ENCODE results near the gene ITPK1.

Gene ITPK1

GRCh38 chr14:92968291-92969020 lies 147.3 kb downstream of the ITPK1 start:
- H3K9me3 ChIP-seq (ENCODE audit: control insufficient read depth, low read length) = no peaks in the 10 kb centered on the region
- no peak overlapping the region for H3K23ac ChIP-seq (ENCODE audit: low read length in 2 of 2)
- H3K4ac ChIP-seq (ENCODE audit: low read depth in 1 of 2, low read length in 2 of 2) = no peak overlapping the region
- no peak for DNase-seq
- no peak overlapping the region for H2BK120ac ChIP-seq (ENCODE audit: low read depth, low read length)
- H3K14ac ChIP-seq (ENCODE audit: low read length in 2 of 2) = no peak overlapping the region
- no peak overlapping the region for H3K9ac ChIP-seq (ENCODE audit: low read length)
- no peak overlapping the region for H3K27ac ChIP-seq (ENCODE audit: low read length, poor library complexity, severe bottlenecking)
- no peaks in the 10 kb centered on the region for H3K36me3 ChIP-seq (ENCODE audit: control insufficient read depth in 1 of 2, insufficient read depth in 2 of 2, low read depth in 1 of 2, low read length in 2 of 2)
- H2AFZ ChIP-seq (ENCODE audit: low read depth, low read length) = no peak overlapping the region
- no peak overlapping the region for H3K18ac ChIP-seq (ENCODE audit: low read depth in 1 of 2, low read length in 2 of 2)
- no peak overlapping the region for H2BK5ac ChIP-seq (ENCODE audit: low read depth, low read length, poor library complexity, severe bottlenecking)
- whole genome bisulfite sequencing = 89% methylated on average over 12 of the region's 14 CpGs
- H2BK15ac ChIP-seq (ENCODE audit: low read depth, poor library complexity, severe bottlenecking) = no peak overlapping the region
- no peaks in the 10 kb centered on the region for H3K27me3 ChIP-seq (ENCODE audit: control insufficient read depth in 1 of 2, insufficient read depth in 1 of 2, low read length in 2 of 2)
- no peak overlapping the region for H2BK12ac ChIP-seq (ENCODE audit: low read length in 2 of 2)
- no peak overlapping the region for H3K4me3 ChIP-seq (ENCODE audit: insufficient read depth in 1 of 2, low read depth in 1 of 2, low read length in 2 of 2)
- peaks cover 8% of the 10 kb centered on the region for H3K4me1 ChIP-seq (ENCODE audit: control insufficient read depth, insufficient read depth, low read depth, low read length)
- no peak overlapping the region for H3K4me2 ChIP-seq (ENCODE audit: low read length, poor library complexity, severe bottlenecking)
- H2AK5ac ChIP-seq (ENCODE audit: low read length, severe bottlenecking) = no peak overlapping the region
- H4K8ac ChIP-seq (ENCODE audit: low read length) = no peak overlapping the region
- peaks cover 3% of the 10 kb centered on the region for H3K79me1 ChIP-seq (replicated peaks; ENCODE audit: low read length, poor library complexity, severe bottlenecking)
- H4K91ac ChIP-seq (ENCODE audit: low read length) = no peak overlapping the region

- Histone ChIP-seq H3K36me3 (ENCODE audit: control insufficient read depth in 1 of 2, insufficient read depth in 2 of 2, low read depth in 1 of 2, low read length in 2 of 2) (no peaks in the 10 kb centered on the region), H2BK15ac (ENCODE audit: low read depth, poor library complexity, severe bottlenecking) (no peak overlapping the region), H3K23ac (ENCODE audit: low read length in 2 of 2) (no peak overlapping the region), H3K27ac (ENCODE audit: low read length, poor library complexity, severe bottlenecking) (no peak overlapping the region), H2BK120ac (ENCODE audit: low read depth, low read length) (no peak overlapping the region), H3K9ac (ENCODE audit: low read length) (no peak overlapping the region), H3K4me3 (ENCODE audit: insufficient read depth in 1 of 2, low read depth in 1 of 2, low read length in 2 of 2) (no peak overlapping the region), H3K4ac (ENCODE audit: low read depth in 1 of 2, low read length in 2 of 2) (no peak overlapping the region), H2BK12ac (ENCODE audit: low read length in 2 of 2) (no peak overlapping the region), H3K4me1 (ENCODE audit: control insufficient read depth, insufficient read depth, low read depth, low read length) (peaks cover 8% of the 10 kb centered on the region), H3K27me3 (ENCODE audit: control insufficient read depth in 1 of 2, insufficient read depth in 1 of 2, low read length in 2 of 2) (no peaks in the 10 kb centered on the region), H3K4me2 (ENCODE audit: low read length, poor library complexity, severe bottlenecking) (no peak overlapping the region), H3K14ac (ENCODE audit: low read length in 2 of 2) (no peak overlapping the region), H4K91ac (ENCODE audit: low read length) (no peak overlapping the region), H2AK5ac (ENCODE audit: low read length, severe bottlenecking) (no peak overlapping the region), H2AFZ (ENCODE audit: low read depth, low read length) (no peak overlapping the region), H4K8ac (ENCODE audit: low read length) (no peak overlapping the region), H3K9me3 (ENCODE audit: control insufficient read depth, low read length) (no peaks in the 10 kb centered on the region), H2BK5ac (ENCODE audit: low read depth, low read length, poor library complexity, severe bottlenecking) (no peak overlapping the region), H3K79me1 (replicated peaks; ENCODE audit: low read length, poor library complexity, severe bottlenecking) (peaks cover 3% of the 10 kb centered on the region), H3K18ac (ENCODE audit: low read depth in 1 of 2, low read length in 2 of 2) (no peak overlapping the region)
- whole genome bisulfite sequencing = 95% methylated on average over 2 of the region's 2 CpGs
- no peak for DNase-seq
Observed at GRCh38 chr14:92967346-92967926, 148.3 kb downstream of the ITPK1 start.

GRCh38 chr14:92965281-92965680 lies 150.4 kb downstream of the ITPK1 start:
- Histone ChIP-seq H3K36me3 (ENCODE audit: control insufficient read depth in 1 of 2, insufficient read depth in 2 of 2, low read depth in 1 of 2, low read length in 2 of 2) (peaks cover 5 to 7% of the 10 kb centered on the region in 2 experiments), H2AFZ (ENCODE audit: low read depth, low read length) (no peak overlapping the region)

GRCh38 chr14:92964124-92965109 lies 151.3 kb downstream of the ITPK1 start:
- Histone ChIP-seq H2BK15ac (ENCODE audit: low read depth, poor library complexity, severe bottlenecking) (no peak overlapping the region), H3K27ac (ENCODE audit: low read length, poor library complexity, severe bottlenecking) (no peak overlapping the region), H2BK5ac (ENCODE audit: low read depth, low read length, poor library complexity, severe bottlenecking) (no peak overlapping the region), H3K9ac (ENCODE audit: low read length) (no peak overlapping the region), H3K4ac (ENCODE audit: low read depth in 1 of 2, low read length in 2 of 2) (no peak overlapping the region), H3K36me3 (ENCODE audit: control insufficient read depth in 1 of 2, insufficient read depth in 2 of 2, low read depth in 1 of 2, low read length in 2 of 2) (peaks cover 7 to 8% of the 10 kb centered on the region in 2 experiments), H3K23ac (ENCODE audit: low read length in 2 of 2) (no peak overlapping the region), H2BK120ac (ENCODE audit: low read depth, low read length) (no peak overlapping the region), H4K91ac (ENCODE audit: low read length) (no peak overlapping the region), H3K9me3 (ENCODE audit: control insufficient read depth, low read length) (no peaks in the 10 kb centered on the region), H2AFZ (ENCODE audit: low read depth, low read length) (no peak overlapping the region), H3K4me3 (ENCODE audit: insufficient read depth in 1 of 2, low read depth in 1 of 2, low read length in 2 of 2) (no peak overlapping the region), H2AK5ac (ENCODE audit: low read length, severe bottlenecking) (no peak overlapping the region), H3K79me1 (replicated peaks; ENCODE audit: low read length, poor library complexity, severe bottlenecking) (peaks cover 3% of the 10 kb centered on the region), H3K14ac (ENCODE audit: low read length in 2 of 2) (no peak overlapping the region), H3K27me3 (ENCODE audit: control insufficient read depth in 1 of 2, insufficient read depth in 1 of 2, low read length in 2 of 2) (no peaks in the 10 kb centered on the region), H2BK12ac (ENCODE audit: low read length in 2 of 2) (no peak overlapping the region), H3K18ac (ENCODE audit: low read depth in 1 of 2, low read length in 2 of 2) (no peak overlapping the region), H3K4me2 (ENCODE audit: low read length, poor library complexity, severe bottlenecking) (no peak overlapping the region), H3K4me1 (ENCODE audit: control insufficient read depth, insufficient read depth, low read depth, low read length) (peaks cover 16% of the 10 kb centered on the region), H4K8ac (ENCODE audit: low read length) (no peak overlapping the region)
- no peak for DNase-seq
- 88% methylated on average over 10 of the region's 12 CpGs for WGBS

More at GRCh38 chr14:92965281-92965680, 150.4 kb downstream of the ITPK1 start:
- Histone ChIP-seq H3K4me2 (ENCODE audit: low read length, poor library complexity, severe bottlenecking) (no peak overlapping the region), H3K27me3 (ENCODE audit: control insufficient read depth in 1 of 2, insufficient read depth in 1 of 2, low read length in 2 of 2) (no peaks in the 10 kb centered on the region), H2BK15ac (ENCODE audit: low read depth, poor library complexity, severe bottlenecking) (no peak overlapping the region), H2BK120ac (ENCODE audit: low read depth, low read length) (no peak overlapping the region), H3K23ac (ENCODE audit: low read length in 2 of 2) (no peak overlapping the region), H2BK5ac (ENCODE audit: low read depth, low read length, poor library complexity, severe bottlenecking) (no peak overlapping the region), H4K8ac (ENCODE audit: low read length) (no peak overlapping the region), H3K27ac (ENCODE audit: low read length, poor library complexity, severe bottlenecking) (no peak overlapping the region), H3K9me3 (ENCODE audit: control insufficient read depth, low read length) (no peaks in the 10 kb centered on the region), H3K14ac (ENCODE audit: low read length in 2 of 2) (no peak overlapping the region), H3K4me1 (ENCODE audit: control insufficient read depth, insufficient read depth, low read depth, low read length) (peaks cover 15% of the 10 kb centered on the region), H3K4me3 (ENCODE audit: insufficient read depth in 1 of 2, low read depth in 1 of 2, low read length in 2 of 2) (no peak overlapping the region), H3K9ac (ENCODE audit: low read length) (no peak overlapping the region), H3K18ac (ENCODE audit: low read depth in 1 of 2, low read length in 2 of 2) (no peak overlapping the region), H3K79me1 (replicated peaks; ENCODE audit: low read length, poor library complexity, severe bottlenecking) (peaks cover 3% of the 10 kb centered on the region), H3K4ac (ENCODE audit: low read depth in 1 of 2, low read length in 2 of 2) (no peak overlapping the region), H2BK12ac (ENCODE audit: low read length in 2 of 2) (no peak overlapping the region), H4K91ac (ENCODE audit: low read length) (no peak overlapping the region), H2AK5ac (ENCODE audit: low read length, severe bottlenecking) (no peak overlapping the region)
- no CpG with 5 or more reads among the region's 1 CpG for WGBS
- DNase-seq = no peak

Measured in mesenchymal stem cell (in vitro differentiated cells and primary cell).